ENCODE data around the gene CST8. TPM values are rescaled to one million over a fixed set of nuclear protein-coding genes. Genes with fewer than 3 reads are reported as not detected.
A peak's percentile ranks its signal among the peaks of the same experiment; 100 is the strongest.

CST8 gene
- total RNA-seq, 1 experiment from 2014 or later, result not detected

- DNase-seq (ENCODE audit: low spot score), result no peak
- in situ Hi-C loops (cut with HindIII; ENCODE audit: low sequenced_read_pairs), result no loop called here
These were observed 22.2 kb downstream of the CST8 start for GRCh38 chr20:23513164-23513563.

GRCh38 chr20:23514848-23515247 lies 23.9 kb downstream of the CST8 start:
- DNase-seq (ENCODE audit: low spot score), result no peak
- in situ Hi-C loops (cut with HindIII; ENCODE audit: low sequenced_read_pairs), result no loop called here

GRCh38 chr20:23515250-23515939 lies 24.5 kb downstream of the CST8 start:
- in situ Hi-C loops (cut with HindIII; ENCODE audit: low sequenced_read_pairs), result no loop called here
- no peak for DNase-seq (ENCODE audit: low spot score)

GRCh38 chr20:23517719-23518118 lies 26.8 kb downstream of the CST8 start:
- peak; percentile 67 for DNase-seq (ENCODE audit: low spot score)
- in situ Hi-C loops (cut with HindIII; ENCODE audit: low sequenced_read_pairs), result no loop called here

GRCh38 chr20:23519556-23519955 lies 28.6 kb downstream of the CST8 start:
- in situ Hi-C loops (cut with HindIII; ENCODE audit: low sequenced_read_pairs), result no loop called here
- no peak for DNase-seq (ENCODE audit: low spot score)

- in situ Hi-C loops (cut with HindIII; ENCODE audit: low sequenced_read_pairs), result no loop called here
- DNase-seq (ENCODE audit: low spot score), result no peak
These were observed 29.3 kb downstream of the CST8 start for GRCh38 chr20:23520185-23520584.

- in situ Hi-C loops (cut with HindIII; ENCODE audit: low sequenced_read_pairs), result no loop called here
- no peak for DNase-seq (ENCODE audit: low spot score)
These were observed 33.2 kb downstream of the CST8 start for GRCh38 chr20:23524146-23524545.

GRCh38 chr20:23526850-23527249 lies 35.9 kb downstream of the CST8 start:
- no peak for DNase-seq (ENCODE audit: low spot score)
- in situ Hi-C loops (cut with HindIII; ENCODE audit: low sequenced_read_pairs), result no loop called here

GRCh38 chr20:23528867-23529431 lies 38.0 kb downstream of the CST8 start:
- DNase-seq (ENCODE audit: low spot score), result no peak
- in situ Hi-C loops (cut with HindIII; ENCODE audit: low sequenced_read_pairs), result no loop called here

GRCh38 chr20:23530937-23531567 lies 40.1 kb downstream of the CST8 start:
- no peak for DNase-seq (ENCODE audit: low spot score)
- in situ Hi-C loops (cut with HindIII; ENCODE audit: low sequenced_read_pairs), result no loop called here

- in situ Hi-C loops (cut with HindIII; ENCODE audit: low sequenced_read_pairs), result no loop called here
- DNase-seq (ENCODE audit: low spot score), result no peak
These were observed 41.6 kb downstream of the CST8 start for GRCh38 chr20:23532533-23532932.

- no peak for DNase-seq (ENCODE audit: low spot score)
- in situ Hi-C loops (cut with HindIII; ENCODE audit: low sequenced_read_pairs), result no loop called here
These were observed 42.2 kb downstream of the CST8 start for GRCh38 chr20:23533161-23533560.

GRCh38 chr20:23534801-23535593 lies 44.1 kb downstream of the CST8 start:
- in situ Hi-C loops (cut with HindIII; ENCODE audit: low sequenced_read_pairs), result no loop called here

GRCh38 chr20:23536328-23536974 lies 45.5 kb downstream of the CST8 start:
- in situ Hi-C loops (cut with HindIII; ENCODE audit: low sequenced_read_pairs), result no loop called here
- DNase-seq (ENCODE audit: low spot score), result no peak

More at GRCh38 chr20:23534801-23535593, 44.1 kb downstream of the CST8 start:
- DNase-seq (ENCODE audit: low spot score), result no peak

GRCh38 chr20:23537030-23537429 lies 46.1 kb downstream of the CST8 start:
- DNase-seq (ENCODE audit: low spot score), result no peak
- in situ Hi-C loops (cut with HindIII; ENCODE audit: low sequenced_read_pairs), result no loop called here

GRCh38 chr20:23540624-23541023 lies 49.7 kb downstream of the CST8 start:
- in situ Hi-C loops (cut with HindIII; ENCODE audit: low sequenced_read_pairs), result no loop called here
- DNase-seq (ENCODE audit: low spot score), result no peak

GRCh38 chr20:23541330-23541729 lies 50.4 kb downstream of the CST8 start:
- DNase-seq (ENCODE audit: low spot score), result no peak
- in situ Hi-C loops (cut with HindIII; ENCODE audit: low sequenced_read_pairs), result no loop called here

GRCh38 chr20:23541776-23542175 lies 50.9 kb downstream of the CST8 start:
- in situ Hi-C loops (cut with HindIII; ENCODE audit: low sequenced_read_pairs), result no loop called here
- DNase-seq (ENCODE audit: low spot score), result no peak

- DNase-seq (ENCODE audit: low spot score), result no peak
- in situ Hi-C loops (cut with HindIII; ENCODE audit: low sequenced_read_pairs), result no loop called here
These were observed 51.9 kb downstream of the CST8 start for GRCh38 chr20:23542801-23543200.

Measured in G401 (cell line).